GM23338 (cell line): ENCODE measurements around the gene ZNF254.

Source experiments
- EZH2 ChIP-seq: fragments of 200-600 bp; sonication (generic); IDR thresholded peaks from one replicate; pipeline ENCODE4 v1.8.0; 2017; ENCODE audit warnings: antibody characterized with exemption, mild to moderate bottlenecking, low read depth; ENCODE audit not compliant: unreplicated experiment
- POLR2AphosphoS5 ChIP-seq: IDR thresholded peaks from 2 replicates; pipeline ENCODE4 v1.6.1; 2016; ENCODE audit warnings: antibody characterized with exemption, low read depth
- TF ChIP-seq, protein P1 (sequence below), 2 experiments: fragments of 200-600 bp in 1 of 2; sonication (generic) in 1 of 2; conservative IDR thresholded peaks; 2 replicates each; pipeline versions ENCODE4 v1.5.1 to v1.6.1; 2016 to 2017; ENCODE audit warnings: antibody characterized with exemption in 2 of 2, low read depth in 2 of 2, mild to moderate bottlenecking in 2 of 2, moderate library complexity in 1 of 2
- TF ChIP-seq, protein P2 (sequence below): IDR thresholded peaks from one replicate; pipeline ENCODE4 v1.6.1; 2018; ENCODE audit warnings: antibody characterized with exemption; ENCODE audit not compliant: unreplicated experiment

DNA sequence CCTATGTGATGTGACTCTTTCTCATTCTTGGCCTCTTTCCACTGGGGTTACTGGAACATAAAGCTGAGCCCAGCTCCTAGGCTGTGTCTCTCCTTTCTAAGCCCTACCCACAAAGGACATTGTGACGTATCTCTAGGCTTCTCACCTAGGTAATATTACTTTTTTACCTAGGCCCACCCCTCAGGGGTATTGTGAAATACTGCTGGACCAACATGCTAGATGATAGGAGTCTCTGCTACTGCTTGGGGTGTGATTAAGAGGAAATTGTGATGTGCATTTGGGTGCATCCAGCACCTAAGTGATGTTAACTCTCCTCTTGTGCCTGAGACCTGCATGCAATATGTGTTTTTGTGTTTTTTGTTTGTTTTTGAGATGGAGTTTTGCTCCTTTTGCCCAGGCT is 22.8 kb upstream of the ZNF254 start:
- TF ChIP-seq, protein P1, sequence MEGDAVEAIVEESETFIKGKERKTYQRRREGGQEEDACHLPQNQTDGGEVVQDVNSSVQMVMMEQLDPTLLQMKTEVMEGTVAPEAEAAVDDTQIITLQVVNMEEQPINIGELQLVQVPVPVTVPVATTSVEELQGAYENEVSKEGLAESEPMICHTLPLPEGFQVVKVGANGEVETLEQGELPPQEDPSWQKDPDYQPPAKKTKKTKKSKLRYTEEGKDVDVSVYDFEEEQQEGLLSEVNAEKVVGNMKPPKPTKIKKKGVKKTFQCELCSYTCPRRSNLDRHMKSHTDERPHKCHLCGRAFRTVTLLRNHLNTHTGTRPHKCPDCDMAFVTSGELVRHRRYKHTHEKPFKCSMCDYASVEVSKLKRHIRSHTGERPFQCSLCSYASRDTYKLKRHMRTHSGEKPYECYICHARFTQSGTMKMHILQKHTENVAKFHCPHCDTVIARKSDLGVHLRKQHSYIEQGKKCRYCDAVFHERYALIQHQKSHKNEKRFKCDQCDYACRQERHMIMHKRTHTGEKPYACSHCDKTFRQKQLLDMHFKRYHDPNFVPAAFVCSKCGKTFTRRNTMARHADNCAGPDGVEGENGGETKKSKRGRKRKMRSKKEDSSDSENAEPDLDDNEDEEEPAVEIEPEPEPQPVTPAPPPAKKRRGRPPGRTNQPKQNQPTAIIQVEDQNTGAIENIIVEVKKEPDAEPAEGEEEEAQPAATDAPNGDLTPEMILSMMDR (conservative IDR thresholded peaks at IDR 0.05; ENCODE audit: low read depth in 2 of 2): no peak
- no peak for TF ChIP-seq POLR2AphosphoS5
- no peak for TF ChIP-seq EZH2
- TF ChIP-seq, protein P2, sequence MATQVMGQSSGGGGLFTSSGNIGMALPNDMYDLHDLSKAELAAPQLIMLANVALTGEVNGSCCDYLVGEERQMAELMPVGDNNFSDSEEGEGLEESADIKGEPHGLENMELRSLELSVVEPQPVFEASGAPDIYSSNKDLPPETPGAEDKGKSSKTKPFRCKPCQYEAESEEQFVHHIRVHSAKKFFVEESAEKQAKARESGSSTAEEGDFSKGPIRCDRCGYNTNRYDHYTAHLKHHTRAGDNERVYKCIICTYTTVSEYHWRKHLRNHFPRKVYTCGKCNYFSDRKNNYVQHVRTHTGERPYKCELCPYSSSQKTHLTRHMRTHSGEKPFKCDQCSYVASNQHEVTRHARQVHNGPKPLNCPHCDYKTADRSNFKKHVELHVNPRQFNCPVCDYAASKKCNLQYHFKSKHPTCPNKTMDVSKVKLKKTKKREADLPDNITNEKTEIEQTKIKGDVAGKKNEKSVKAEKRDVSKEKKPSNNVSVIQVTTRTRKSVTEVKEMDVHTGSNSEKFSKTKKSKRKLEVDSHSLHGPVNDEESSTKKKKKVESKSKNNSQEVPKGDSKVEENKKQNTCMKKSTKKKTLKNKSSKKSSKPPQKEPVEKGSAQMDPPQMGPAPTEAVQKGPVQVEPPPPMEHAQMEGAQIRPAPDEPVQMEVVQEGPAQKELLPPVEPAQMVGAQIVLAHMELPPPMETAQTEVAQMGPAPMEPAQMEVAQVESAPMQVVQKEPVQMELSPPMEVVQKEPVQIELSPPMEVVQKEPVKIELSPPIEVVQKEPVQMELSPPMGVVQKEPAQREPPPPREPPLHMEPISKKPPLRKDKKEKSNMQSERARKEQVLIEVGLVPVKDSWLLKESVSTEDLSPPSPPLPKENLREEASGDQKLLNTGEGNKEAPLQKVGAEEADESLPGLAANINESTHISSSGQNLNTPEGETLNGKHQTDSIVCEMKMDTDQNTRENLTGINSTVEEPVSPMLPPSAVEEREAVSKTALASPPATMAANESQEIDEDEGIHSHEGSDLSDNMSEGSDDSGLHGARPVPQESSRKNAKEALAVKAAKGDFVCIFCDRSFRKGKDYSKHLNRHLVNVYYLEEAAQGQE: no peak
